GM19468 (cell line): ENCODE measurements around the gene KDM2B.

Source experiments
- ATAC-seq: cut with Tn5 transposase; IDR thresholded peaks from one replicate; pipeline ENCODE4 v1.9.1; 2021; ENCODE audit warnings: mild to moderate bottlenecking, moderate library complexity, moderate number of reproducible peaks; ENCODE audit not compliant: unreplicated experiment; ENCODE audit errors: extremely low read depth

Gene KDM2B

GRCh38 chr12:121468499-121468801 is 112.4 kb downstream of the KDM2B start:
- no peak for ATAC-seq

GRCh38 chr12:121467638-121468498 is 113.0 kb downstream of the KDM2B start:
- ATAC-seq, result peak; percentile 5

GRCh38 chr12:121466794-121467637 is 113.8 kb downstream of the KDM2B start:
- ATAC-seq, result peak; percentile 85

GRCh38 chr12:121465921-121466793 is 114.7 kb downstream of the KDM2B start:
- ATAC-seq, result no peak

DNA sequence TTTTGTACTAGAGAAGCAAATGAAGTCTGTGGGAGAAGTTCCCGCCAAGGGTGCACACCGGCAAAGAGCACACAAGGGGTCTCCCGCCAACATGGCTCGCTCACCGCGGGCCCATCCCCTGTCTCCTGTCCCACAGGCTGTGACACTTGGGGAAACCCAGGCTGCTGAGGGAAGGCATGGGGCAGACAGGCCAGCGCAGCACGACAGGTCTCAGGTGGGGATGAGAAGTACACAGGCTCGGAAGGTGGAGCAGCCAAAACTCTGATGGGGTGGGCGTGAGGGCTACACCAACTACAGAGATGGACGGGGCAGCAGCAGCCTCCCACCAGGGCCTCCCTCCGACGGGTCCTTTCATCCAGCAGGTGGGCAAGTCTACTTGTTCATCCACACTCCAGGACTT is 116.5 kb downstream of the KDM2B start:
- no peak for ATAC-seq

DNA sequence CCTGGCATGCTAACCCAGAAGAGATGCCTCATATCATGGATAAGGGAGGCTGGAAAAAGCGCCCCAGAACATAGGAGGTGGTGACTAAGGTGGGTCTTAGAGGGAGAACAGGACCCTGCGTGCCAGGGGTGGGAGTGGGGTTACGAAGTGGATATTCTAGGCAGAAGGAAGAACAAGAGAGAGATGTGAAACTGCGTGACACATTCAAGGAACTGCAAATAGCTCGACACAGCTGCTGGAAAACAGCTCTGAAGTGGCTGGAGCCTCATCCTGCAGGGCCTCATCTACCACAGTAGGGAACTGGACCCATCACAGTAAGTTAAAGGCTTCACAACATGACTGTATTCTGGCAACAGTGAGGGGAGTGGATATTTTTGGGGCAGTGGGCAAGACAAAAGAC is 119.8 kb downstream of the KDM2B start:
- ATAC-seq, result no peak

- ATAC-seq, result no peak
Observed at GRCh38 chr12:121456551-121456950, 124.3 kb downstream of the KDM2B start.

GRCh38 chr12:121455766-121456420 is 124.9 kb downstream of the KDM2B start:
- no peak for ATAC-seq

GRCh38 chr12:121454921-121455320 is 125.9 kb downstream of the KDM2B start:
- no peak for ATAC-seq

DNA sequence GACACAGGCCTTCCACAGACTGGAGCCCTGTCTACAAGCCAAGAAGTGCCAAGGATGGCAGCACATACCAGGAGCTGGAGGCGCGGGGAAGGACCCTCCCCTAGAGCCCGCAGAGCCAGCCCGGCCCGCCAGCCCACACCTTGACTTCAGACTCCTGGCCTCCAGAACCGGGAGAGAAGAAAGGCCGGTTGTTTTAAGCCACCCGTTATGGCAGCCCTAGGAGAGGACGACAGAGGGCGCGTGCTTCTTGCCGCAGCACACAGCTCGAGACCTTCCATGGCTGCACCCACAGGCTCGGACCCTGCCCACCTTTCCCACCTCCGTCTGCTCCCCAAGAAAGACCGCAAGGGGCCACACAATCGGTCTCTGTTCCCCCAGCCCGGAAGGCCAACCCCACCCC is 127.2 kb downstream of the KDM2B start:
- ATAC-seq, result no peak

- ATAC-seq, result no peak
Observed at GRCh38 chr12:121452985-121453360, 127.8 kb downstream of the KDM2B start.

DNA sequence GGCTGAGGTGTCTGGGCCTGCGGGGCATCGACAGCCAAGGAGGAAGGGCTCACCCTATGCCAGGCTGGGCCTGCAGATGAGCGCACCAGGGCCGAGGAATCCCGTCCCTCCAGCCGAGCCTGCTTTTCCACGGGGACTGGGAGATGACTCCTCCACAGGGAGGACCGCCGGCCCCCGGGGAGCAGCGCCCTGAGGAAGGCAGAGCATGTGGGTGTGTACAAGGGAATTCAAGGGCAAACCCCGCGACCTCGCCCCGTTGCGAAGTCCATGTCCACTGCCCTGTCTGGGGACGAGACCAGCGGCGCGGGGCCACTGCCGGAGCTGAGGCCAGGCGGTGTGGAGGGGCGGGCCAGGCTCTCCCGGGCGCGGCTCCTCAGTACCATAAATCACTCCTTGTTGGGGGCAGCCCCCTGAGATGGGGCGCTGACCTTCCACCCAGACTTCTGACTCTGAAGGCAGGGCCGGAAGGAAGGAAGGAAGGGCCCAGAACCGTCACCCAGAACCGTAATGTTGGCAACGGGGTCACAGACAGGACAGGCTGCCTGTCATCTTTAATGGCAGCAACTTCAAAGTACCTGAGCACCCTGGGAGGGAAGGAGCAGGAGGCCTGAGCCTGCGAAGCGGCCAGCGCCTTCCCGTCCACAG is 128.4 kb downstream of the KDM2B start:
- no peak for ATAC-seq

DNA sequence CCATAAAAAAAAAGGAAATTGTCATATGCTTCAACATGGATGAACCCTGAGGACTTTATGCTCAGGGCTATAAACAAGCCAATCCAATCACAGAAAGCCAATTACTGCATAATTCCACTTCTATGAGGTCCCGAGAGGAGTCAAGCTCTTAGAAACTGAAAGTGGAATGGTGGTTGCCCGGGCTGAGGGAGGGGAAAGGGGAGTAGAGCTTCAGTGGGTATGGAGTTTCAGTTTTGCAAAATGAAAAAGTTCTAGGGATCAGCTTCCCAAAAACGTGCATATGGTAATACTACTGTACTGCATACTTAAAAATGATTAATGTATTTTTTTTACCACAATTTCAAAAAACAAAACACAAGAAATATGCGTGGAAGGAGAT is 128.9 kb downstream of the KDM2B start:
- ATAC-seq, result no peak

DNA sequence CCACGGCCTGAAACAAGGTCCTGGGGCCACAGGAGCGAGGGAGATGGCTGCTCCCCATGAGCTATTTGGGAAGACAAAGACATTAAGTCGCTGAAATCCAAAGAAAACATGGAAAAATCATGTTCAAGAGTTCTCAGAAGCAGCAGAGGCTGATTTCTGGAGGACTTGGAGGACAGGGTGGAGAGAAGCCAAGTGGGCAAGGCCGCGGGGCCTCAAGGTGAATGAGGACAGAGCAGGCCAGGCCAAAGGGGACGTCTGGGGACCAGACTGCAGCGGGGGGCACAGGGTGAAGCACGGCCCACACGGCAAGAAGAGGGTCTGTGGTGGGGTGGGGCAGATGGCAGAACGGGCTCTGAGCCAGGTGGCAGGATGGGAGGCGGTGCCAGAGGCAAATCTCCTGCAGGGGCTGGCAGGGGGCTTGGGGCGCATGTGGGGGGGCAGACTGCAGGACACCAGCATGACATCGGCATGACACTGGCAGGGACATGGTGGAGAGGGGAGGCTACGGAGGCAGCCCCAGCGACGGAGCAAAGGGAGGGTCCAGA is 132.0 kb downstream of the KDM2B start:
- ATAC-seq, result no peak

DNA sequence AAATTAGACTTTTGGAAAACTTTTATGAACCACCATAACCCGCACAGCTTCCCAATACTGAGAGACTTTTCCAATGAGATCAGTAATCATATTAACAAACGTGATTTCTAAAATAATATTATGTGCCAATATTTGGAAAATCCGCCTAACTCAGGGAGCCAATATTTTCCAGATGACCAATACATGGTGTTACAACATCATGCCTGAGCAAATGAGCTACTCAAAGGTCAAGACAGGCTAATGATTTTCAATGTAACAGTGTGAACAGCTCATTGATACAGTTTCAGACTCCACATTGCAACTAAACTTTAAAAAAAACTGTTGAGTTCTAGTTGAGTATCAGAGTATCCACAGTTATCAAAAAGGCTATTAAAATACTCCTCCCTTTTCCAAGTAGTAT is 134.1 kb downstream of the KDM2B start:
- no peak for ATAC-seq

DNA sequence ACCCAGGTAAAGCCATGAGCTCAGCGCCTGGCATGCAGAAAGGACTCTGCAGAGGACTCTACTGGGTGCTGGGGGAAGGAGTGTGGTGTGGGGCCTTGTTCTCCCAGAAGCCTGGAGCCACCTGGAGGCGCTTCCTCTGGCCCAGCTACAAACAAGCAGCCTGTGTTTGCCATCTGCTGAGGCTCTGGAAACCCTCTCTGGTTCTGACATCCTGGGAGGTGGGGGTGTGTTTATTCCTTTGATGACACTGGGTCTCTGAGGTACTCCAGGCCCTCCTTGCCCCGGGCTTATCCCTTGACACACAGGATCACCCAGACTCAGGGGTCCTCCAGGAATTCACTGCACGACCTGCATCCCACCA is 136.0 kb downstream of the KDM2B start:
- ATAC-seq, result no peak

GRCh38 chr12:121443911-121444841 is 136.6 kb downstream of the KDM2B start:
- no peak for ATAC-seq

- no peak for ATAC-seq
Observed at GRCh38 chr12:121443193-121443870, 137.5 kb downstream of the KDM2B start.
